HEK293 (cell line): ENCODE data around the gene POLN.

ENCODE experiments used
- CTCF ChIA-PET: fragments of 350-600 bp; formaldehyde crosslinking; extraction: SDS; loops from one replicate; lab custom pipeline; 2021; ENCODE audit warnings: antibody characterized with exemption; lab: Yijun Ruan, JAX
- POLR2A ChIA-PET: fragments of 300-600 bp; formaldehyde crosslinking; extraction: SDS; loops from one replicate; lab custom pipeline; 2020; ENCODE audit warnings: antibody characterized with exemption, inconsistent platforms; lab: Yijun Ruan, JAX
- H3K27ac ChIP-seq: fragments of 200-500 bp; sonication (Bioruptor generic); 2 replicates; pipeline ENCODE4 v1.5.1; 2014; ENCODE audit warnings: low read depth, low read length, control low read depth, inconsistent platforms; ENCODE audit errors: extremely low read depth
- H3K36me3 ChIP-seq, 2 experiments: fragments of 200-500 bp in 1 of 2; sonication (Bioruptor generic) in 1 of 2; 1 replicate in 1 of 2; 2 replicates in 1 of 2; pipeline ENCODE4 v1.5.1; 2014 to 2017; ENCODE audit warnings: inconsistent platforms in 2 of 2, low read length in 2 of 2; ENCODE audit not compliant: control insufficient read depth in 2 of 2, insufficient read depth in 1 of 2
- H3K4me1 ChIP-seq: fragments of 200-500 bp; sonication (Bioruptor generic); 2 replicates; pipeline ENCODE4 v1.5.1; 2014; ENCODE audit warnings: mild to moderate bottlenecking, low read length, inconsistent platforms; ENCODE audit not compliant: control insufficient read depth, insufficient read depth
- H3K4me3 ChIP-seq: 2 replicates; pipeline ENCODE4 v1.5.1; 2011; ENCODE audit warnings: low read depth, mild to moderate bottlenecking, control low read depth, low read length, moderate library complexity
- H3K9me3 ChIP-seq: fragments of 200-500 bp; sonication (Bioruptor generic); 2 replicates; pipeline ENCODE4 v1.5.1; 2014; ENCODE audit warnings: low read depth, low read length, inconsistent platforms; ENCODE audit not compliant: control insufficient read depth, insufficient read depth
- GFI1B ChIP-seq: fragments of 450-650 bp; formaldehyde crosslinking; IDR thresholded peaks from 2 replicates; pipeline ENCODE4 v1.5.1; 2016; ENCODE audit warnings: missing biosample characterization, missing genetic modification characterization
- GLI4 ChIP-seq: fragments of 450-650 bp; formaldehyde crosslinking; IDR thresholded peaks from 2 replicates; pipeline ENCODE4 v1.5.1; 2016; ENCODE audit warnings: missing biosample characterization, missing genetic modification characterization
- GLIS1 ChIP-seq: fragments of 450-650 bp; formaldehyde crosslinking; IDR thresholded peaks from 2 replicates; pipeline ENCODE4 v1.5.1; 2016; ENCODE audit warnings: missing biosample characterization, missing genetic modification characterization
- KLF1 ChIP-seq: fragments of 450-650 bp; formaldehyde crosslinking; IDR thresholded peaks from 2 replicates; pipeline ENCODE4 v1.5.1; 2016; ENCODE audit warnings: missing biosample characterization, missing genetic modification characterization
- MYNN ChIP-seq: fragments of 450-650 bp; formaldehyde crosslinking; IDR thresholded peaks from 2 replicates; pipeline ENCODE4 v1.5.1; 2016; ENCODE audit warnings: missing biosample characterization, missing genetic modification characterization, borderline replicate concordance
- ZFP41 ChIP-seq: fragments of 450-650 bp; formaldehyde crosslinking; IDR thresholded peaks from 2 replicates; pipeline ENCODE4 v1.5.1; 2016; ENCODE audit warnings: missing biosample characterization, missing genetic modification characterization, borderline replicate concordance
- ZNF169 ChIP-seq: fragments of 450-650 bp; formaldehyde crosslinking; IDR thresholded peaks from 2 replicates; pipeline ENCODE4 v1.5.1; 2016; ENCODE audit warnings: missing biosample characterization, missing genetic modification characterization
- ZNF19 ChIP-seq: fragments of 450-650 bp; formaldehyde crosslinking; IDR thresholded peaks from 2 replicates; pipeline ENCODE4; 2016; ENCODE audit warnings: missing biosample characterization, missing genetic modification characterization, low read depth
- ZNF202 ChIP-seq: fragments of 450-650 bp; formaldehyde crosslinking; IDR thresholded peaks from 2 replicates; pipeline ENCODE4 v1.5.1; 2016; ENCODE audit warnings: missing biosample characterization, missing genetic modification characterization, borderline replicate concordance
- ZNF211 ChIP-seq: fragments of 450-650 bp; formaldehyde crosslinking; IDR thresholded peaks from 2 replicates; pipeline ENCODE4 v1.5.1; 2016; ENCODE audit warnings: low read depth, missing biosample characterization, missing genetic modification characterization
- ZNF239 ChIP-seq: fragments of 450-650 bp; formaldehyde crosslinking; IDR thresholded peaks from 2 replicates; pipeline ENCODE4 v1.5.1; 2016; ENCODE audit warnings: missing biosample characterization, missing genetic modification characterization
- ZNF266 ChIP-seq: fragments of 450-650 bp; formaldehyde crosslinking; IDR thresholded peaks from 2 replicates; pipeline ENCODE4 v1.5.1; 2016; ENCODE audit warnings: missing biosample characterization, missing genetic modification characterization, low read depth
- ZNF350 ChIP-seq: fragments of 450-650 bp; formaldehyde crosslinking; IDR thresholded peaks from 2 replicates; pipeline ENCODE4 v1.5.0; 2017; ENCODE audit warnings: missing biosample characterization, mild to moderate bottlenecking, missing genetic modification characterization
- ZNF362 ChIP-seq: fragments of 450-650 bp; formaldehyde crosslinking; IDR thresholded peaks from 2 replicates; pipeline ENCODE4 v1.5.1; 2016; ENCODE audit warnings: missing biosample characterization, missing genetic modification characterization
- ZNF37A ChIP-seq: fragments of 450-650 bp; IDR thresholded peaks from 2 replicates; pipeline ENCODE4 v1.5.1; 2018; ENCODE audit warnings: missing biosample characterization, missing genetic modification characterization
- ZNF449 ChIP-seq: fragments of 450-650 bp; formaldehyde crosslinking; IDR thresholded peaks from 2 replicates; pipeline ENCODE4 v1.5.1; 2017; ENCODE audit warnings: missing biosample characterization, mild to moderate bottlenecking, missing genetic modification characterization, moderate library complexity
- ZNF518A ChIP-seq: fragments of 450-650 bp; formaldehyde crosslinking; conservative IDR thresholded peaks from 2 replicates; pipeline ENCODE4 v1.5.1; 2016; ENCODE audit warnings: low read depth, missing biosample characterization, missing genetic modification characterization
- ZNF521 ChIP-seq: fragments of 450-650 bp; formaldehyde crosslinking; IDR thresholded peaks from 2 replicates; pipeline ENCODE4 v1.5.1; 2017; ENCODE audit warnings: missing biosample characterization, mild to moderate bottlenecking, missing genetic modification characterization
- ZNF561 ChIP-seq: fragments of 450-650 bp; IDR thresholded peaks from 2 replicates; pipeline ENCODE4 v1.5.1; 2018; ENCODE audit warnings: missing biosample characterization, missing genetic modification characterization, borderline replicate concordance
- ZNF571 ChIP-seq: fragments of 450-650 bp; formaldehyde crosslinking; IDR thresholded peaks from 2 replicates; pipeline ENCODE4 v1.5.0; 2017; ENCODE audit warnings: missing biosample characterization, missing genetic modification characterization
- ZNF596 ChIP-seq: fragments of 450-650 bp; IDR thresholded peaks from 2 replicates; pipeline ENCODE4 v1.5.0; 2018; ENCODE audit warnings: missing biosample characterization, mild to moderate bottlenecking, missing genetic modification characterization, moderate library complexity
- ZNF629 ChIP-seq: fragments of 450-650 bp; formaldehyde crosslinking; IDR thresholded peaks from 2 replicates; pipeline ENCODE4 v1.5.1; 2017; ENCODE audit warnings: missing biosample characterization, missing genetic modification characterization
- ZNF645 ChIP-seq: fragments of 450-650 bp; formaldehyde crosslinking; IDR thresholded peaks from 2 replicates; pipeline ENCODE4; 2016; ENCODE audit warnings: missing biosample characterization, missing genetic modification characterization
- ZNF701 ChIP-seq: fragments of 450-650 bp; formaldehyde crosslinking; IDR thresholded peaks from 2 replicates; pipeline ENCODE4 v1.5.1; 2016; ENCODE audit warnings: missing biosample characterization, missing genetic modification characterization
- TF ChIP-seq, protein P1 (sequence below): fragments of 450-650 bp; IDR thresholded peaks from 2 replicates; pipeline ENCODE4 v1.5.1; 2018; ENCODE audit warnings: missing biosample characterization, mild to moderate bottlenecking, missing genetic modification characterization

Gene POLN

GRCh38 chr4:2077537-2078460 is 164.1 kb downstream of the POLN start (continued):
- TF ChIP-seq ZNF449: no peak
- TF ChIP-seq ZNF518A (tag by site-specific recombination): no peak
- no peak for TF ChIP-seq KLF1
- no peak for TF ChIP-seq ZNF19
- TF ChIP-seq MYNN: no peak
- no peak for TF ChIP-seq ZNF239 (tag by site-specific recombination)
- TF ChIP-seq ZNF596 (tag by site-specific recombination): no peak
- TF ChIP-seq ZNF266 (tag by site-specific recombination): no peak
- TF ChIP-seq ZNF561 (tag by site-specific recombination): no peak

DNA sequence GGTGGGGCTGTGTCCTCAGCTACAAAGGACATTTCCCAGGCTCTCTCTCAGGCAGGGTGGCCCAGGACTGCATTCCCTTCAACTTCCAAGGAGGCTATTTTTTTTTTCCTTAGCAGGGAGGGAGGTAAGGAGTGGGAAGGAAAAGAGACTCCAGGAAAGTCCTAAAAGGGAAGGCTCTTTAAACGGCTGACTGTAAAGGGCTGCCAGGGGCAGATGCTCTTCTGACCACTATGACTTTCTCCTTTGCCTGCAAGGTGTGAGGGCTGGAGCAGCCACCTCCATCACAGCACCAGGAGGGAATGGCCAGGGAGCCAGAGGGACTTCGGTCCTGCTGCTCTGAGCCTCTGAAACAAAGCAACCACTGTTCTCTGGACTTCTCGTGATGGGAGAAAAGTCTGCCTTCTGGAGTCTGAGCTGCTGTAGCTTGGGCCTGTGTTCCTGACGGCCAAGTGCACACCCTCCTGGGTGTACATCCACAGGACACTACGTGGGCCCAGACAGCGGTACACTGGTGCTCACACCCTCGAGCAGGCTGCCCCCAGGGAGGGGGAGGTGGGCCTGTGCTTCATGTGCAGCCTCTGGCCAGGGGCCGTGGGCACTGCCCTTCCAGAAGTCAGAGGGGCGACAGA is 164.9 kb downstream of the POLN start:
- Histone ChIP-seq H3K4me1 (no peaks in the 10 kb centered on the region), H3K36me3 (peaks cover 0 to 6% of the 10 kb centered on the region in 2 experiments; a peak in 1 of 3 replicates), H3K27ac (no peak overlapping the region), H3K4me3 (no peak overlapping the region), H3K9me3 (no peaks in the 10 kb centered on the region)
- CTCF ChIA-PET: interaction anchor here (0.6 to 0.7 kb wide), 2 partner anchors 347 to 1013 kb away, joined by 3 to 4 read pairs; no protein-coding TSS in a partner anchor
- POLR2A ChIA-PET: no interaction called here
- TF ChIP-seq ZNF211 (tag by site-specific recombination) (no peak), ZNF571 (tag by site-specific recombination) (no peak), GLIS1 (tag by site-specific recombination) (no peak), ZNF37A (tag by site-specific recombination) (no peak), GLI4 (tag by site-specific recombination) (no peak), ZNF362 (no peak), ZNF521 (tag by site-specific recombination) (no peak), ZNF202 (no peak), ZNF350 (tag by site-specific recombination) (no peak), ZNF645 (tag by site-specific recombination) (no peak), ZFP41 (tag by site-specific recombination) (no peak), GFI1B (tag by site-specific recombination) (no peak), ZNF629 (tag by site-specific recombination) (no peak), ZNF701 (tag by site-specific recombination) (no peak), ZNF169 (tag by site-specific recombination) (no peak)
- TF ChIP-seq, protein P1, sequence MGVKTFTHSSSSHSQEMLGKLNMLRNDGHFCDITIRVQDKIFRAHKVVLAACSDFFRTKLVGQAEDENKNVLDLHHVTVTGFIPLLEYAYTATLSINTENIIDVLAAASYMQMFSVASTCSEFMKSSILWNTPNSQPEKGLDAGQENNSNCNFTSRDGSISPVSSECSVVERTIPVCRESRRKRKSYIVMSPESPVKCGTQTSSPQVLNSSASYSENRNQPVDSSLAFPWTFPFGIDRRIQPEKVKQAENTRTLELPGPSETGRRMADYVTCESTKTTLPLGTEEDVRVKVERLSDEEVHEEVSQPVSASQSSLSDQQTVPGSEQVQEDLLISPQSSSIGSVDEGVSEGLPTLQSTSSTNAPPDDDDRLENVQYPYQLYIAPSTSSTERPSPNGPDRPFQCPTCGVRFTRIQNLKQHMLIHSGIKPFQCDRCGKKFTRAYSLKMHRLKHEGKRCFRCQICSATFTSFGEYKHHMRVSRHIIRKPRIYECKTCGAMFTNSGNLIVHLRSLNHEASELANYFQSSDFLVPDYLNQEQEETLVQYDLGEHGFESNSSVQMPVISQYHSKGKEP (tag by site-specific recombination): no peak
